Mesothelial cell of epicardium (in vitro differentiated cells): ENCODE measurements around the gene CSTB. TPM values are rescaled to one million over a fixed set of nuclear protein-coding genes. Genes with fewer than 3 reads are reported as not detected.
A peak's percentile ranks its signal among the peaks of the same experiment; 100 is the strongest.

Experiments used
- DNase-seq, 2 experiments: peaks; one replicate each; pipeline ENCODE4 v3.0.0; 2021; ENCODE audit warnings: low spot score in 2 of 2; ENCODE audit not compliant: unreplicated experiment in 2 of 2
- H3K27ac Mint-ChIP-seq: 2 replicates; pipeline ENCODE4 v1.8.0; 2021; ENCODE audit warnings: mixed read lengths
- H3K27me3 Mint-ChIP-seq: 2 replicates; pipeline ENCODE4 v1.8.0; 2021; ENCODE audit warnings: low read depth, mixed read lengths
- H3K36me3 Mint-ChIP-seq: 2 replicates; pipeline ENCODE4 v1.8.0; 2021; ENCODE audit warnings: mixed read lengths
- H3K4me1 Mint-ChIP-seq: 2 replicates; pipeline ENCODE4 v1.8.0; 2021; ENCODE audit warnings: mixed read lengths
- H3K4me3 Mint-ChIP-seq: 2 replicates; pipeline ENCODE4 v1.8.0; 2021; ENCODE audit warnings: mild to moderate bottlenecking, moderate library complexity, mixed read lengths
- H3K9me3 Mint-ChIP-seq: 2 replicates; pipeline ENCODE4 v1.8.0; 2021; ENCODE audit warnings: mixed read lengths
- CTCF ChIP-seq: fragments of 200-600 bp; sonication (generic); IDR thresholded peaks from one replicate; pipeline ENCODE4 v1.5.0; 2021; ENCODE audit warnings: antibody characterized with exemption; ENCODE audit not compliant: unreplicated experiment
- total RNA-seq: library from RNA; stranded (reverse); gene quantifications from 3 replicates; pipeline ENCODE4 v1.2.1, GENCODE V29; 2021

The CSTB gene
- total RNA-seq, 1 donor from 2014 or later: 23.3 TPM

DNA sequence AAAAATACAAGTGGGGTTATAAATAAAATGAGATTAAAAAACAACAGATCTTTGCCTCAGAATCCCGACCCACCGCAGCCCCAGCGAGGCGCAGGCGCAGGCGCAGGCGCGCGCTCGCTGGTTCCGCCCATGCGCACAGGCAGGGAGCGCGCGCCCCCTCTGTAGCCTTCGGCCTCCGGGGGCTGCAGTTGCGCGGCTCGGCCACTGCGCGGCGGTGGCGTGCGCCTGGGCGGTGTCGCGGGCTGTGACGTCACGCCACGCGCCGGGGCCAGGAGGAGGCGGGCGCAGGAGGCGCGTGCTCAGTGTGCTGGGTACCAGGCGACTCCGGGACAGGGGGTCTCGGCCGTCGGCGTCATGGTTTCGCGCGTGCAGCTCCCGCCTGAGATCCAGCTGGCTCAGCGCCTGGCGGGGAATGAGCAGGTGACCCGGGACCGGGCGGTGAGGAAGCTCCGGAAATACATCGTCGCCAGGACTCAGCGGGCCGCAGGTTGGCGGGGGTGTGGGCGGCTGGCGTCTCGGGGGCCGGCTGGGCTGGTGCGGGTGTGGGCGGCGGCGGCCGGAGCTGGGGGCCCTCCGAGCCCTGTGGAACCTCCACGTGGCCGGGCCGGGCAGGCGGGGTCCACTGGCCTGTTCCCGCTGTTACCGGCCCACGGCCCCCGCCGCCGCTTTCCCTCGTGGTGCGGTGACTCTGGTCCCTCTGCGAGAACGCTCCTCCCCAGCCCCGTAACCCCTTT lies 13.3 kb upstream of the CSTB start, which contains the start of gene RRP1:
RRP1 (plus strand) TSS at position 302 of the 734 bp plus-strand sequence; CDS start at position 355, 53 bp downstream.
- Mint-ChIP-seq H3K4me1 (peaks cover 10% of the 10 kb centered on the region), H3K27me3 (no peaks in the 10 kb centered on the region), H3K4me3 (peak within 1 kb of the TSS; percentile 91), H3K9me3 (no peaks in the 10 kb centered on the region), H3K27ac (peak within 1 kb of the TSS; percentile 98), H3K36me3 (peaks cover 15% of the 10 kb centered on the region)
- DNase-seq: peak; percentile 92 to 98
- peak; percentile 99 for TF ChIP-seq CTCF

- H3K27ac Mint-ChIP-seq: no peak overlapping the region
- no peaks in the 10 kb centered on the region for H3K27me3 Mint-ChIP-seq
These were observed 10.8 kb upstream of the CSTB start for GRCh38 chr21:43786807-43787440.

DNA sequence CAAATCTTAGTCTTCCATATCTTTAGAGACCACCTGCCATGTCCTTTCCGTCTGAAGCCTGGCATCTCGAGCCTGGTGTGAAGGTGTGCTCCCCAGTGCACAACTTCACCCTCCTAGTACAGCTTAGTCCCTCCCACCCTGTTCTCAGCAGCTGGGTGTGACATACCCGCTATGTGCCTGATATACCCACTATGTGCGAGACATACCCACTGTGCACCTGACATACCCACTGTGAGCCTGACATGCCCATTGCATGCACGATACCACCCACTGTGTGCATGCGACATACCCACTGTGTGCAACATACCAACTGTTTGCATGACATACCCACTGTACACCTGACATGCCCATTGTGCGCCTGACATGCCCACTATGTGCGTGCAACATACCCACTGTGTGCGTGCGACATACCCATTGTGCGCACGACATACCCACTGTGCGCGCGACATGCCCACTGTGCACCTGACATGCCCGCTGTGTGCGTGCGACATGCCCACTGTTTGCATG lies 10.2 kb upstream of the CSTB start:
- Mint-ChIP-seq H3K27ac (no peak overlapping the region), H3K27me3 (no peaks in the 10 kb centered on the region), H3K36me3 (peaks cover 2% of the 10 kb centered on the region), H3K4me1 (peaks cover 10% of the 10 kb centered on the region), H3K9me3 (no peaks in the 10 kb centered on the region), H3K4me3 (no peak overlapping the region)
- TF ChIP-seq CTCF: no peak
- no peak for DNase-seq

More at GRCh38 chr21:43786807-43787440, 10.8 kb upstream of the CSTB start:
- no peak for TF ChIP-seq CTCF
- Mint-ChIP-seq H3K4me3 (no peak overlapping the region), H3K4me1 (peaks cover 10% of the 10 kb centered on the region), H3K36me3 (peaks cover 5% of the 10 kb centered on the region), H3K9me3 (no peaks in the 10 kb centered on the region)
- no peak for DNase-seq

GRCh38 chr21:43785134-43785533 lies 9.0 kb upstream of the CSTB start:
- no peaks in the 10 kb centered on the region for H3K27me3 Mint-ChIP-seq
- no peaks in the 10 kb centered on the region for H3K36me3 Mint-ChIP-seq
- no peak overlapping the region for H3K4me3 Mint-ChIP-seq
- TF ChIP-seq CTCF: no peak
- no peak overlapping the region for H3K27ac Mint-ChIP-seq
- peaks cover 4% of the 10 kb centered on the region for H3K4me1 Mint-ChIP-seq
- no peaks in the 10 kb centered on the region for H3K9me3 Mint-ChIP-seq
- DNase-seq: no peak

DNA sequence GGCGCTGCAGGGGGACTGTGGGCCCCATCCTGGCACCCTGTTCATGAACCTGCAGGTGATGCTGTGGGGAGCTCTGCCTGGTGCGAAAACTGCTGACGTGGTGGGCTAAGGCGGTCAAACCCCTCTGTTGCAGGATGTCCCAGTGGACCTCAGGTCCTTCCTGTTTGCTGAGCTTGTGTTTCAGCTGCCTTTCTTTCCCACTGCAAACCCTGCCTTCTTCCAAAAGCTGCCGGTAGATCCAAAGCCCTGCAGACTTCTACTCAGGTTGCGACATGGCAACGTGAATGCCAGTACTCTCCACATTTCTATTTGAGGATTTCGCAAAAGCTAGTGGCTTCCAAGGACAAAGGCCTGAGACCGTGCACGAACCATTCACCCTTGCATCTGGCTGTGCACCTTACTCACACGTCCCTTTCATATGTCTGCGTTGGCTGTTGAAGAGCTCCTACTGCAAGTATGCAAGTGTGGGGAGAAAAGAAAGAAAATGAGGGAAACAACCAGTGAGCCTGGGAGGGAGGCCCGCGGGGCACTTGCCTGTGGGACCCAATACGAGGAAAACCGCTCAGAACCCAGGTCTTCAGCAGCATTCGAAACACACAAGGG lies 7.1 kb upstream of the CSTB start:
- Mint-ChIP-seq H3K27ac (no peak overlapping the region), H3K27me3 (no peaks in the 10 kb centered on the region), H3K4me3 (no peak overlapping the region), H3K9me3 (no peaks in the 10 kb centered on the region), H3K4me1 (peaks cover 3% of the 10 kb centered on the region), H3K36me3 (no peaks in the 10 kb centered on the region)
- DNase-seq: no peak
- TF ChIP-seq CTCF: no peak
